Neutrophil (primary cell): Measurements from ENCODE around the gene TRMU.

Source experiments
- H3K27ac ChIP-seq: fragments of 200-600 bp; sonication (generic); 2 replicates; pipeline ENCODE4 v1.5.1; 2016; ENCODE audit warnings: mild to moderate bottlenecking, moderate library complexity
- H3K27me3 ChIP-seq: fragments of 200-600 bp; sonication (generic); 2 replicates; pipeline ENCODE4 v1.6.0; 2016; ENCODE audit warnings: mild to moderate bottlenecking
- H3K36me3 ChIP-seq: fragments of 200-600 bp; sonication (generic); 2 replicates; pipeline ENCODE4 v1.5.1; 2017
- H3K4me1 ChIP-seq, 2 experiments: fragments of 200-600 bp in 1 of 2; sonication (generic) in 1 of 2; 1 replicate in 1 of 2; 2 replicates in 1 of 2; pipeline versions ENCODE4 v1.5.1 to v1.6.1; 2013 to 2016; ENCODE audit warnings: low read depth in 1 of 2, low read length in 1 of 2, mild to moderate bottlenecking in 1 of 2, moderate library complexity in 1 of 2; ENCODE audit not compliant: control insufficient read depth in 1 of 2, insufficient read depth in 1 of 2
- H3K4me3 ChIP-seq, 2 experiments: fragments of 200-600 bp in 1 of 2; sonication (generic) in 1 of 2; 1 replicate in 1 of 2; 2 replicates in 1 of 2; pipeline ENCODE4 v1.5.1; 2013 to 2016; ENCODE audit warnings: low read depth in 1 of 2, low read length in 1 of 2, mild to moderate bottlenecking in 1 of 2, moderate library complexity in 1 of 2
- H3K9me3 ChIP-seq: fragments of 200-600 bp; sonication (generic); 2 replicates; pipeline ENCODE4 v1.5.1; 2016
- TF ChIP-seq, protein P1 (sequence below): fragments of 200-600 bp; sonication (generic); IDR thresholded peaks from 2 replicates; pipeline ENCODE4 v1.5.1; 2016; ENCODE audit warnings: antibody characterized with exemption

The TRMU gene

DNA sequence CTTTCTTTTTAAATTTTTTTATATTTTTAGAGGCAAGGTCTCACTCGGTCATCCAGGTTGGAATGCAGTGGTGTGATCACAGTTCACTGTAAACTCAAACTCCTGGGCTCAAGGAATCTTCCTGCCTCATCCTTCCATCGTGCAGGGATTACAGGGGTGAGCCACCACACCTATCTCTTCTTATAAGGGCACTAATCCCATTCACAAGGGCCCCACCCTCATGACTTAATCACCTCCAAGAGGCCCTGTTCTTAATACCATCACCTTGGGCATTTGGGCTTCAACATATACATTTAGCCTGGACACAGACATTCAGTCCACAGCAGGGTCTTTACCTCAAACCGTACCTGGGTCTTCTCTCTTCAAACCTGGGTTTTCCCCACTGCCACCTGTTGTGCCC, 43.3 kb upstream of the TRMU start:
- H3K4me1 ChIP-seq: peaks cover 37 to 46% of the 10 kb centered on the region in 2 experiments
- H3K4me3 ChIP-seq: no peak overlapping the region
- H3K27ac ChIP-seq: no peak overlapping the region
- TF ChIP-seq, protein P1, sequence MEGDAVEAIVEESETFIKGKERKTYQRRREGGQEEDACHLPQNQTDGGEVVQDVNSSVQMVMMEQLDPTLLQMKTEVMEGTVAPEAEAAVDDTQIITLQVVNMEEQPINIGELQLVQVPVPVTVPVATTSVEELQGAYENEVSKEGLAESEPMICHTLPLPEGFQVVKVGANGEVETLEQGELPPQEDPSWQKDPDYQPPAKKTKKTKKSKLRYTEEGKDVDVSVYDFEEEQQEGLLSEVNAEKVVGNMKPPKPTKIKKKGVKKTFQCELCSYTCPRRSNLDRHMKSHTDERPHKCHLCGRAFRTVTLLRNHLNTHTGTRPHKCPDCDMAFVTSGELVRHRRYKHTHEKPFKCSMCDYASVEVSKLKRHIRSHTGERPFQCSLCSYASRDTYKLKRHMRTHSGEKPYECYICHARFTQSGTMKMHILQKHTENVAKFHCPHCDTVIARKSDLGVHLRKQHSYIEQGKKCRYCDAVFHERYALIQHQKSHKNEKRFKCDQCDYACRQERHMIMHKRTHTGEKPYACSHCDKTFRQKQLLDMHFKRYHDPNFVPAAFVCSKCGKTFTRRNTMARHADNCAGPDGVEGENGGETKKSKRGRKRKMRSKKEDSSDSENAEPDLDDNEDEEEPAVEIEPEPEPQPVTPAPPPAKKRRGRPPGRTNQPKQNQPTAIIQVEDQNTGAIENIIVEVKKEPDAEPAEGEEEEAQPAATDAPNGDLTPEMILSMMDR: no peak
- no peaks in the 10 kb centered on the region for H3K9me3 ChIP-seq
- no peaks in the 10 kb centered on the region for H3K27me3 ChIP-seq
- H3K36me3 ChIP-seq: peaks cover 44% of the 10 kb centered on the region

DNA sequence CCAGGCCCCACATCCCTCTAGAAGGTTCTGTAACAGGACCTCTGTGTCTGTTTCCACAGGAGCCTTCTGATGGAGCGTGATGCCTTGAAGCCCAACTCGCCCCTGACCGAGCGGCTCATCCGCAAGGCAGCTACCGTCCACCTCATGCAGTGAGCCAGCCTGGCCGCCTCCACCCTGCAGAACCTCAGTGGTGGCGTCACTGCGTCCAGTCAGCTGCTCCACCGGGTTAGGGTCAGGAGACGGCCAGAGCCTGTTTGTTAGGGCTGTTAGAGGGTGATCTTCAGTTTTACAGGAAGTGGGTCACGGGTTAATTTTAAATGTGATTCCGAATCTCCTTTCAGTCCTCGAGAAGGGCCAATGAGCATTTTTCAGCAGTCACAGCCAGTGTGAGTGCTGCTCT, 42.8 kb upstream of the TRMU start:
- Histone ChIP-seq H3K4me1 (peaks cover 37 to 43% of the 10 kb centered on the region in 2 experiments), H3K36me3 (peaks cover 44% of the 10 kb centered on the region), H3K9me3 (no peaks in the 10 kb centered on the region), H3K27me3 (no peaks in the 10 kb centered on the region), H3K27ac (no peak overlapping the region), H3K4me3 (no peak overlapping the region)
- TF ChIP-seq, protein P1: no peak

DNA sequence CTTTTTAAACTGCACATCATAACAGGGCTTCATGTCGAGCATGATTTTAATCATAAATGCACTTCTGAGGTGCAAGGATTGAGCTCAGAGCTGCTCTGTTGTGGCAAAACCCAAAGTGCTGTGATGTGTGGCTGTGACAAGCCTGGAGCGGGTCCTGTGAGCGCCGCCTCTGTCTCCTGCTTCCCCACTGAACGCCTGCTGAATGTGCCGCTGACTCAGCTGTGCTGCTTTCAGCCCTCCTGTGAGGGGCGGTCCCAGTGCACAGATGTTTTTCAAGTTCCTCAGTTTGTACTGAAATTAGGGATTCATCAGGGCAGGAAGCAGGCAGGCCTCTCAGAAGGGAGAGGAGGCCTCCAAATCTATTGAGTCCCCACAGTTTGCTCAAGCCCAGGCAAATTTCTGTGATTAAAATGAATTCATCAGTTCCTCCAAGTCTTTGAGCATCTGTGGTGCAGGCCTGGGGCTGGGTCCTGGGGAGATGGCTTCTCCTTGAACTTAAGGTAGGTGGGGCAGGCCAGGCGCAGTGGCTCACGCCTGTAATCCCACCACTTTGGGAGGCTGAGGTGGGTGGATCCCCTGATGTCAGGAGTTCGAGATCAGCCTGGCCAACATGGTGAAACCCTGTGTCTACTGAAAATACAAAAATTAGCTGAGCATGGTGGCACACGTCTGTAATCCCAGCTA, 41.8 kb upstream of the TRMU start:
- Histone ChIP-seq H3K36me3 (peaks cover 44% of the 10 kb centered on the region), H3K9me3 (no peaks in the 10 kb centered on the region), H3K4me1 (peaks cover 27 to 33% of the 10 kb centered on the region in 2 experiments), H3K27ac (no peak overlapping the region), H3K4me3 (no peak overlapping the region), H3K27me3 (no peaks in the 10 kb centered on the region)
- TF ChIP-seq, protein P1: no peak

DNA sequence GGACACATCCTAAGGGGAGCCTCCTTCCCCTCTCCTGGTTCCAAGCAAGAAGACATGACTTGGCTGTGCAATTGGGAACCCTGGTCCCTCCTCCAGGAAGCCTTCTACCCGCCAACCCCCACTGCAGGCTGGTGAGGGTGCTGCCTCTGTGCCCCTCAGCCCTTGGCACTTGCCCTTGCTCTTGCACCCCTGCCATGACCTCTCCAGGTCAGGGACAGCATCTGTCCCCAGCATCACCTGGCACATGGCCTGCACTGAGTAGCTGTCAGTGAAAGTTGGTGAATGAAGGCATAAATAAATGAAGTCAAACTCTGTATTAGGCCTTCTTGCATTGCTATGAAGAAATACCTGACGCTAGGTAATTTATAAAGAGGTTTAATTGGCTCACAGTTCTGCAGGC, 40.7 kb upstream of the TRMU start:
- H3K36me3 ChIP-seq: peaks cover 38% of the 10 kb centered on the region
- TF ChIP-seq, protein P1: no peak
- H3K4me1 ChIP-seq: peaks cover 23 to 25% of the 10 kb centered on the region in 2 experiments
- H3K27me3 ChIP-seq: no peaks in the 10 kb centered on the region
- no peak overlapping the region for H3K4me3 ChIP-seq
- H3K9me3 ChIP-seq: no peaks in the 10 kb centered on the region
- H3K27ac ChIP-seq: peak overlapping the region; percentile 92

DNA sequence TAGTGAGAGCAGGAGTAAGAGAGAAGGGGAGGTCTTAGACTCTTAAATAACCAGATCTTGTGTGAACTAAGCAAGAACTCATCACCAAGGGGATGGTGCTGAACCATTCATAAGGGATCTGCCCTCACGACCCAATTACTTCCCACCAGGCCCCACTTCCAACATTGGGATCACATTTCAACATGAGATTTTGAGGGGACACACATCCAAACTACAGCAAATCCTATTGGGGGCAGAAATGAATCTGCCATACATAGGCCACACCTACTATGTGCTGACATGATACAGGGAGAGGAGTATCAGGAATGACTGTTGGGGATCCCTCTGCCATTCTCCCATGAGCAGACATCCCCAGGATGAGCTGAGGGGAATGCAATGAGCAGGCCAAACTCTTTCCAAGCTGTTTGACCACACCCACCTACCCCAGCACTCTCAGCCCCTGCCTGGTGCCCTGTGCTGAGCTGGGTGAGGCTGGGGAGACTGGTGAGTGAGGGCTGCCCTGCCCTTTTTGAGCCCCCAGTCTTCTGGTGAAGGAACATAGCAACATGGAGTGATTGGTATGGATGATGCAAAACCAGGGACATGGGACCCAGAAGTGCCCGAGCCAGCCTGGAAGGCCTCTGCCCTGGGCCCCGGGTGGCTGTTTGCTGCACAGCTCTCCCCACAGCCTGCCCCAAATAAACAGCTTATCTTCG, 40.1 kb upstream of the TRMU start:
- TF ChIP-seq, protein P1: no peak
- Histone ChIP-seq H3K27ac (peak overlapping the region; percentile 92), H3K4me3 (peak overlapping the region; percentile 65 to 88), H3K27me3 (no peaks in the 10 kb centered on the region), H3K9me3 (no peaks in the 10 kb centered on the region), H3K4me1 (peaks cover 23 to 25% of the 10 kb centered on the region in 2 experiments), H3K36me3 (peaks cover 37% of the 10 kb centered on the region)
